HG03520 (cell line): ENCODE results near the gene PPIP5K1.
A peak's percentile ranks its signal among the peaks of the same experiment; 100 is the strongest.

Experiments used
- ATAC-seq: cut with Tn5 transposase; IDR thresholded peaks from one replicate; pipeline ENCODE4 v1.9.1; 2021; ENCODE audit warnings: mild to moderate bottlenecking, moderate library complexity; ENCODE audit not compliant: unreplicated experiment

PPIP5K1 gene

DNA sequence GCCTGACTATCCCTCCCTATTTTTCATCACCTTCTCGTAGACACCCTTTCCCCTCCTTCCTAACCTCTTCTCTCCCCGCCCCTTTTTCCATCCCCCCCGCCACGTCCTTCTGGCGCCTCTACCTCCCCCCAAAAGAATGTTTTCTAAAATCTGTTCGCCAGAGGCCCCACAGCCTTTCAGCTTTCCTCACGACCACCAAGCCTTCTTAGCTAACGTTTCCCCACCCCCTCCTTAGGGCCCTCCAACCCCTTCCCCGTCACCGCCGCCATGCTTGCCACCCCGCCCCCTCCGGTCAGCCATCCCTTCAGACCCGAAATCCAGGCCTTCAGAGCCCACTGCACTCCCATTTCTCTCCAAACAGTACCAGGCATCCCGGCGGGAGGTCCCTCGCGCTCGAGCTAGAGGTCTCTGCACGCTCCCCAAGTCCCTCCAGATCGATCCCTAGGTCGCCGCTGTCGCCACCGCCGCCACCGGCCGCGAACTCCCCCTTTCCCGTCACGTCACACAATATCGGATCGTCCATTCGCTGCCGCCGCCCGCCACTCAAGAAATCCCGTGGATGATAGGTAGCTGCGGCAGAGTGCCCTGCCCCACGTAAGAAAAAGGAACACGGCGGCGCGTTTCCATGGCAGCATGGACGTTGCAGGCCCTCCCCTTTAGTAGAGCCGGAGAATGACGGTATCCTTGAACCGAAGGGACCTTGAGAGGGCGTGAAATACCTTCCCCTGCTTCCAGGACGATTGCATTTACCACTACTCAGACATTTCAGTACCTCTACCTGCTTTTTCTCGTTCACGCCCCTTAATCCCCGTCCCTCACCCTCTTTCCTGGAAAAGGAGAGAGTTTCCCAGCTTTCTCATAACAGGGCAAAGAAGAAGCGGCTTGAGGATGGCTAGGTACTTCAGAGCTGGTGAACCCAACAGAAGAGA is 97.1 kb downstream of the PPIP5K1 start, which contains the start of gene TP53BP1:
Gene TP53BP1 (minus strand): TSS at position 484 of the 929 bp plus-strand sequence. CDS start 113 bp downstream, at position 371.
- ATAC-seq: peak; percentile 97

DNA sequence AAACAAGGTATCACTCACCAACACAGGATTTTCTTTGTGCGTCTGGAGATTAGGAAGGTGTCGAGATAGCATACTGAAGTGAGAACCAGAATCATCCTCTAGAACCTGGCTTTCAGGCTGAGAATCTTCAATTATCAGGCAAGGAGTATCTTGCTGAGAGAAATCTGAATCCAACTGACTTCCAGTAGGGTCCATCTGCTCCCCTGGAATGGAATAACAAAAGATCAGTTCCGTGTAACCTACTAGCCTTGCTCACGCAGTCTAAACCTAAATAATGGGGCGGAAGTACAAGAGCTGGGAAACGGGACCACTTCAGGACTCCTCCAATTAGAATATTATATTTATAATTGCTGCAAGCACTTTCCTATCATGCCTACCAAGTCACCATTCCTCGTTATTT is 97.7 kb downstream of the PPIP5K1 start:
- ATAC-seq: no peak

DNA sequence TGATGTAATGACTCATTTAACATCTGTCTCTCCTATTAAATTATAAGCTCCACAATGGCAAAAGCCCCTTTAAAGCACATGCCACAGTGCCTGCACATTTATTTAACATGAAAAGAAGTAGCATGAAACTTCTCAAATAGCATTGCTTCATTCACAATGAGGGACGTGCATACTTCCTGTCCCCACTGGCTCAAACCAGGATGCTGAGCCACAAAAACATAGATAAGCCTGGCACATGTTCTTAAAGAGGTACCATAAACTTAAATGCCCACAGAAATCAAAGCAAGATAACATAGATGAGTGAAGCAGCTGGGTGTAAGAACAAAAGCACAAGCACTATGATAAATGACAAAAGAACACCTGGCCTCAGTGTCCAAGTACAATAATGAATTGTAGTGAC is 100.8 kb downstream of the PPIP5K1 start:
- no peak for ATAC-seq

DNA sequence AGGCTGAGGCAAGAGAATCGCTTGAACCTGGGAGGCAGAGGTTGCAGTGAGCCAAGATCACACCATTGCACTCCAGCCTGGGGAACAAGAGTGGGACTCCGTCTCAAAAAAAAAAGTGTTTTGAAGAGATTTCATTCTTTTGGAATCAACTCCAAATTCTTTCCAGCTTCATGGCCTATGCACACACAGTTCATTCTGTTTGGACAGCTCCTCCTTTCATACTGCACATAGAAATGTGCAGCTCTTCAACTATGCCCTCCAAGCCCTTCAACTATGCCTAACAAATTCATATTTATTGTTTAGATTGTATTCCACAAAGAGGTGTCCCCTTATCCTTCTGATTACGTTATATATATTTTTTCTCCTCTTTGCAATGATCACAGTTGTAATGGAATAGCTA is 101.2 kb downstream of the PPIP5K1 start:
- no peak for ATAC-seq

DNA sequence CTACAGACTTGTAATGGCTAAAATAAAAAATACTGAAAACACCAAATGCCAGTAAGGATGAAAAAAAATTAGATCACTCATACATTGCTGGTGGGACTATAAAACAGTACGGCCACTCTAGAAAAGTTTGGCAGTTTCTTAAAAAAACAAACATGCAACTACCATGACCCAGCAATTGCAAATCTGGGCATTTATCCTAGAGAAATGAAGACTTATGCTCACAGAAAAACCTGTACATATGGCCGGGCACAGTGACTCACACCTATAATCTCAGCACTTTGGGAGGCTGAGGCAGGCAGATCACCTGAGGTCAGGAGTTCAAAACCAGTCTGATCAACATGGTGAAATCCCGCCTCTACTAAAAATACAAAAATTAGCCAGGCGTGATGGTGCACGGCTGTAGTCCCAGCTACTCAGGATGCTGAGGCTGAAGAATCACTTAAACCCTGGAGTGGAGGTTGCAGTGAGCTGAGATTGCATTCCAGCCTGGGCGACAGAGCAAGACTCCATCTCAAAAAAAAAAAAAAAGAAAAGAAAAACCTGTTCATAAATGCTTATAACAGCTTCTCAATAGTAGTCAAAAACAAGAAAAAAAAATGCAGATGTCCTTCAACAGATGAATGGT is 102.6 kb downstream of the PPIP5K1 start:
- ATAC-seq: no peak

DNA sequence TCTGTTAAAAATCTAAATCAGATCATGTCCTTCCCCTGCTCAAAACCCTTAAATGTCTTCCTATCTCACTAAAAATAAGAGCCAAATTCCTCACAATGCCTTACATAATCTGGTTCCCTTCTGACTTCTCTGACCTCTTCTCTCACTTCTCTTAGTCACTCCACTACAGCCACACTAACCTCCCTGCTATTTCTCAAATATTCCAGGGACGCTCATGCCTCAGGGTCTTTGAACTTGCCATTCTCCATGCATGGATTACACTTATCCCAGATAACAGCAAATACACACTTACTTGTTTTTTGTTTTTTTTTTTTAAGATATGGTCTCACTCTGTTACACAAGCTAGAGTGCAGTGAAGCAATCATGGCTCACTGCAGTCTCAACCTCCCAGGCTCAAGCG is 105.6 kb downstream of the PPIP5K1 start:
- no peak for ATAC-seq
